ENCODE results near the gene RAX2.

DNA sequence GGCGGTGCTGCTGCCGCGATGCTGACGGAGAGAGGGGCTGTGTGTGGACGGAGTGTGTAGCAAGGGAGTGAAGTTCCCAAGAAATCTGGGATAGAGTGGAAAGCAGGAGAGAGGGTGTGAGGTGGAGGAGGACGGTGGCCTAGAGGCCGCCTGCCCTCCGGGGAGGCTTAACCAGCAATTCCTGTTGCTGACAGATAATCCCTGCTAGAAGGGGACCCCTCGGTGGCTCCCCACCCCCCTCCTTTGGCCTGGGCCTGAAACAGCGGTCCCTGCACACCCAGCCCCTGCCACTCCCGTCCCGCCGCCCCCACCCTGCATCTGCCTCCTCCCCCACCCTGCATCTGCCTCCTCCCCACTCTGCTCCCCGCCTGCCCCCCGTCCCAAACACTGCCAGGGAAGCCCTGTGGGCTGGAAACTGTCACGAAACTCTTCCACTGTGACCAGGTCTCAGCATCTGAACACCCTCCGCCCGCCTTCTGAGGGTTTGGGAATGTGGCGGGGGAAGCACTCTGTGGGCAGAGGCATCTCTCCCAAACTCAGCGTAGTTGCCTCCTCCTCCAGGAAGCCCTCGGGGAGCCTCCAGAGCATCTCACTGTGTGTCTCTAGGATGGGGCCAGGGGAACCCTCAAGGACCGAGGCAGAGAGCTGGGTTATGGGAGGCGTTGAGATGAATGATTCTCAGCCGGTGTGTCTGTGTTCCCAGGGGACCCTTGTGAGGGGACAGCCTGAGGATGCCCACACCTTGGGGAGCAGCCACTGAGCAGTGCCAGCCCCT is 31.3 kb upstream of the RAX2 start:
- TF ChIP-seq, protein P1, sequence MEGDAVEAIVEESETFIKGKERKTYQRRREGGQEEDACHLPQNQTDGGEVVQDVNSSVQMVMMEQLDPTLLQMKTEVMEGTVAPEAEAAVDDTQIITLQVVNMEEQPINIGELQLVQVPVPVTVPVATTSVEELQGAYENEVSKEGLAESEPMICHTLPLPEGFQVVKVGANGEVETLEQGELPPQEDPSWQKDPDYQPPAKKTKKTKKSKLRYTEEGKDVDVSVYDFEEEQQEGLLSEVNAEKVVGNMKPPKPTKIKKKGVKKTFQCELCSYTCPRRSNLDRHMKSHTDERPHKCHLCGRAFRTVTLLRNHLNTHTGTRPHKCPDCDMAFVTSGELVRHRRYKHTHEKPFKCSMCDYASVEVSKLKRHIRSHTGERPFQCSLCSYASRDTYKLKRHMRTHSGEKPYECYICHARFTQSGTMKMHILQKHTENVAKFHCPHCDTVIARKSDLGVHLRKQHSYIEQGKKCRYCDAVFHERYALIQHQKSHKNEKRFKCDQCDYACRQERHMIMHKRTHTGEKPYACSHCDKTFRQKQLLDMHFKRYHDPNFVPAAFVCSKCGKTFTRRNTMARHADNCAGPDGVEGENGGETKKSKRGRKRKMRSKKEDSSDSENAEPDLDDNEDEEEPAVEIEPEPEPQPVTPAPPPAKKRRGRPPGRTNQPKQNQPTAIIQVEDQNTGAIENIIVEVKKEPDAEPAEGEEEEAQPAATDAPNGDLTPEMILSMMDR (conservative IDR thresholded peaks at IDR 0.05 in 1 of 2, IDR thresholded peaks at IDR 0.05 in 1 of 2; ENCODE audit: low read depth in 1 of 2, low read length in 2 of 2) = no peak
- no peak for TF ChIP-seq EZH2 (IDR thresholded peaks at IDR 0.05; ENCODE audit: low read length, missing control alignments)

All from fibroblast of lung (primary cell).